Measurements from ENCODE around the gene CBX8. TPM values are rescaled to one million over a fixed set of nuclear protein-coding genes. Genes with fewer than 3 reads are reported as not detected.
A peak's percentile ranks its signal among the peaks of the same experiment; 100 is the strongest.

Gene CBX8
- total RNA-seq, 1 experiment from 2014 or later: 11.3 TPM

DNA sequence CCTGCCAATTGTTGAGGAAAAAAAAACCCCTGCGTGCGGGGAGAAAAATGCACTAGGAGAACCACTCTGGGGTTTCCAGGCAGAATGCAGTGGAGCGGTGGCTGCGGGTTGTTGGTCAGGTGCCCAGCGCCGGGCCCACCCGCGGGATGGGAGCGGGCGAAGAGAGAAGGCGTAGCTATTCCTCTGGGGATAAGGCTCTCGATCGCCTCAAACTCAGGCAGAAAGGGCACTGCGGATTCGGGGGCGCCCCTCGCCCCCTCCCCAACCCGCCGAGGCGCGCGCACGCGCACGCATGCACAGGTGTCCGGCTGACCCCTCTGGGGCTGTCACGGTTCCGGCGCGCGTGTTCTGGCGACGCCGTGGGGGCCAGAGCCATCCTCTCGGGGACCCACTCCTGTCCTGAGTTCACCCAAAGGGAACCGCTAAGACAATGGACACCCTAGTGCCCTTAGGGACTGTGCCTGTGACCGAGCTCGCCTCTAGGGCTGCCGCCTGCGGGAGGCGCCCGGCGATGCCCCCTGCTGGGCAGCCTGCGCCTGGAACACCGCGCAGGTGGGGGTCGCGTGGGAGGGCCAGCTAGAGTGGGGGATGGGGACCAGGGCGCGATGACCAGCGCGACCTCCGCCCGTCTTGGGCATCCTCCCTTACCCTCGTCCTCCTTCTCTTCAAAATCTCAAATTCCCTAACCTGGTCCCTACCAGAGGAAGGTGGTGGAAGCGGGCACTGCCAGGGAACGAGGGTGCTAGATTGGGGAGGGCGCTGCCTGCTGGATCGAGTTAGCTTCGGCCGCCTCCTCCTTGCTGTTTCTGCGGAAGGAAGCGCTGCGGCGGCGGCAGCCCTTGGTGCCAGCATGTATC is 14.4 kb upstream of the CBX8 start:
- H3K4me1 ChIP-seq (ENCODE audit: insufficient read depth, low read length): peaks cover 29% of the 10 kb centered on the region
- ChIA-PET CTCF (interaction anchor here (0.5 to 3.0 kb wide), 14 partner anchors 14 to 181 kb away, joined by 3 to 17 read pairs (median 4); partner anchors contain the start of genes CBX4 and CBX8), POLR2A (ENCODE audit: unreplicated experiment) (interaction anchor here (0.6 to 1.4 kb wide), 3 partner anchors 22 to 604 kb away, joined by 4 to 13 read pairs (median 7); partner anchors contain the start of genes CBX4 and ENDOV)
- H3K27ac ChIP-seq (ENCODE audit: low read length): no peak overlapping the region
- peaks cover 54% of the 10 kb centered on the region for H3K27me3 ChIP-seq (ENCODE audit: low read length)
- intact Hi-C loops (cut with micrococcal nuclease): no loop called here
- ATAC-seq (peak; percentile 41), DNase-seq (peak; percentile 68)
- peak overlapping the region; percentile 67 for H2AFZ ChIP-seq (ENCODE audit: low read length)
- TF ChIP-seq EZH2 (IDR thresholded peaks at IDR 0.05; ENCODE audit: low read length, unreplicated experiment) (no peak), EZH2phosphoT487 (IDR thresholded peaks at IDR 0.05; ENCODE audit: borderline replicate concordance, low read length) (no peak)
- TF ChIP-seq, protein P1, sequence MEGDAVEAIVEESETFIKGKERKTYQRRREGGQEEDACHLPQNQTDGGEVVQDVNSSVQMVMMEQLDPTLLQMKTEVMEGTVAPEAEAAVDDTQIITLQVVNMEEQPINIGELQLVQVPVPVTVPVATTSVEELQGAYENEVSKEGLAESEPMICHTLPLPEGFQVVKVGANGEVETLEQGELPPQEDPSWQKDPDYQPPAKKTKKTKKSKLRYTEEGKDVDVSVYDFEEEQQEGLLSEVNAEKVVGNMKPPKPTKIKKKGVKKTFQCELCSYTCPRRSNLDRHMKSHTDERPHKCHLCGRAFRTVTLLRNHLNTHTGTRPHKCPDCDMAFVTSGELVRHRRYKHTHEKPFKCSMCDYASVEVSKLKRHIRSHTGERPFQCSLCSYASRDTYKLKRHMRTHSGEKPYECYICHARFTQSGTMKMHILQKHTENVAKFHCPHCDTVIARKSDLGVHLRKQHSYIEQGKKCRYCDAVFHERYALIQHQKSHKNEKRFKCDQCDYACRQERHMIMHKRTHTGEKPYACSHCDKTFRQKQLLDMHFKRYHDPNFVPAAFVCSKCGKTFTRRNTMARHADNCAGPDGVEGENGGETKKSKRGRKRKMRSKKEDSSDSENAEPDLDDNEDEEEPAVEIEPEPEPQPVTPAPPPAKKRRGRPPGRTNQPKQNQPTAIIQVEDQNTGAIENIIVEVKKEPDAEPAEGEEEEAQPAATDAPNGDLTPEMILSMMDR (conservative IDR thresholded peaks at IDR 0.05; ENCODE audit: low read depth, low read length): peak; percentile 96
- H3K36me3 ChIP-seq (ENCODE audit: low read depth, low read length): no peaks in the 10 kb centered on the region
- H3K9me2 ChIP-seq (replicated peaks; ENCODE audit: low read length): no peaks in the 10 kb centered on the region
- peak overlapping the region; percentile 59 for H3K4me3 ChIP-seq (ENCODE audit: low read length)
- peak overlapping the region; percentile 83 for H3K4me2 ChIP-seq (ENCODE audit: low read length)
- no peak overlapping the region for H3K9ac ChIP-seq (ENCODE audit: low read length)
- no peaks in the 10 kb centered on the region for H4K20me1 ChIP-seq (ENCODE audit: low read length)
- BruUV-seq (replicated peaks): no TSS peak
- no peaks in the 10 kb centered on the region for H3F3A ChIP-seq (ENCODE audit: low read length, unreplicated experiment)
- no peaks in the 10 kb centered on the region for H3K79me2 ChIP-seq (ENCODE audit: low read length)
- H3K9me3 ChIP-seq (ENCODE audit: low read length): no peaks in the 10 kb centered on the region

DNA sequence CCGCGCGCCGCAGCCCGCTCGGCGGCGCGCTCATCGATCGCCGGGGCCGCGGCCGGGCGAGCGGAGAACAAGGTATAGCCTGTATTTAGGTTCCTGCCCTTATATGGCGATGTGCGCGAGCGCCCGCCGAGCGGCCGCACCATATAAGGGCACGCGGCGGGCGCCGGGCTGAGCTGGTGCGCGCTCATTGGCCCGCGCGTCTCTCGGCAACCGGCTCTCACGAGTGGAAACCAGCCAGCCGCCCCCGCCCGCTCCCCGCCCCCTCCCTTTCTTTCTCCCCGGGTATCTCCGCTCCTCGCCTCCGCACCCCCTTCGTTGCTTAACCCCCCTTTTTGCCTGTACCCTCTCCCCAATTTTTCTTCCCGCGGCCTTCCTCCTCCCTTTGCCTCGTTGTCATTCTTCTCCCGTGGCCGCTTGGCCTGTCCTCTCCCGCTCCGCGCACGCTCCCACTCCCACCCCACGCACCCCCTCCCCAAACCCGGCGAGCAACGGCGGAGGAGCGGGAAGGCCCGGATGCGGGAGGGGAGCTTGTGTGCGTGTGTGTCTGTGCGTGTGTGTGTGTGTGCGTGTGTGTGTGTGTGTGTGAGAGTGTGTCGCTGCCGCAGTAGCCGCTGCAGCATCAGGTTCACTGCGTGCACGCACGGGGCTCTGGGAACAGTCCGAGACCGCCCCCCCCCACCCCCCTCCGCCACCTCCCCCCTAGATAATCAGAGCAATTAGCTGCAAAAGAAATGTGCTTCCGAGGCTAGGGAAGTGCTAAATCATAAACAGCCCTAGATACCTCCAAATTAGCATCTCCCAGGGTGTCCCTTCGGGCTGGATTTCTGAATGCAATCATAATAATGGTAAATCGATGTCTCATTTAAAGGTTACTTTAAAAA is 13.5 kb upstream of the CBX8 start:
- Histone ChIP-seq H3K27ac (ENCODE audit: low read length) (no peak overlapping the region), H3K9me2 (replicated peaks; ENCODE audit: low read length) (no peaks in the 10 kb centered on the region), H2AFZ (ENCODE audit: low read length) (0 out of 2 replicates have a peak overlapping the region, but pooled peaks have one; percentile 57), H3F3A (ENCODE audit: low read length, unreplicated experiment) (no peaks in the 10 kb centered on the region), H3K36me3 (ENCODE audit: low read depth, low read length) (no peaks in the 10 kb centered on the region), H3K4me1 (ENCODE audit: insufficient read depth, low read length) (peaks cover 29% of the 10 kb centered on the region), H3K4me3 (ENCODE audit: low read length) (peak overlapping the region; percentile 59), H3K79me2 (ENCODE audit: low read length) (no peaks in the 10 kb centered on the region), H3K27me3 (ENCODE audit: low read length) (peaks cover 62% of the 10 kb centered on the region), H3K4me2 (ENCODE audit: low read length) (peak overlapping the region; percentile 83), H4K20me1 (ENCODE audit: low read length) (no peaks in the 10 kb centered on the region), H3K9me3 (ENCODE audit: low read length) (no peaks in the 10 kb centered on the region), H3K9ac (ENCODE audit: low read length) (no peak overlapping the region)
- intact Hi-C loops (cut with micrococcal nuclease): no loop called here
- DNase-seq: peak; percentile 93
- CTCF ChIA-PET: interaction anchor here (0.5 to 3.0 kb wide), 13 partner anchors 13 to 160 kb away, joined by 3 to 17 read pairs (median 4); partner anchors contain the start of genes CBX4 and CBX8
- TF ChIP-seq EZH2 (IDR thresholded peaks at IDR 0.05; ENCODE audit: low read length, unreplicated experiment): no peak
- no peak for TF ChIP-seq EZH2phosphoT487 (IDR thresholded peaks at IDR 0.05; ENCODE audit: borderline replicate concordance, low read length)
- TF ChIP-seq, protein P1 (conservative IDR thresholded peaks at IDR 0.05; ENCODE audit: low read depth, low read length): no peak
- peak; percentile 81 for ATAC-seq
- POLR2A ChIA-PET (ENCODE audit: unreplicated experiment): interaction anchor here (0.6 to 1.4 kb wide), 3 partner anchors 13 to 605 kb away, joined by 4 to 7 read pairs (median 5); partner anchors contain the start of genes CBX4, CBX8 and ENDOV
- no TSS peak for BruUV-seq (replicated peaks)
